H9 (cell line): ENCODE measurements around the gene OMA1. TPM values are rescaled to one million over a fixed set of nuclear protein-coding genes. Genes with fewer than 3 reads are reported as not detected.
A peak's percentile ranks its signal among the peaks of the same experiment; 100 is the strongest.

ENCODE experiments used
- DNase-seq: peaks from one replicate; pipeline ENCODE4 v3.0.0-alpha.2; 2017
- H2AFZ ChIP-seq: one replicate; pipeline ENCODE4 v1.6.1; 2013; ENCODE audit warnings: mild to moderate bottlenecking, low read length, control low read depth, moderate library complexity
- H2AK5ac ChIP-seq: 2 replicates; pipeline ENCODE4 v1.6.1; 2013; ENCODE audit warnings: low read length, control low read depth, mixed read lengths; ENCODE audit not compliant: insufficient read length
- H2BK120ac ChIP-seq: one replicate; pipeline ENCODE4 v1.6.1; 2013; ENCODE audit warnings: low read depth, mild to moderate bottlenecking, low read length, control low read depth, inconsistent platforms; ENCODE audit not compliant: poor library complexity, severe bottlenecking
- H2BK12ac ChIP-seq: 2 replicates; pipeline ENCODE4 v1.6.1; 2013; ENCODE audit warnings: low read length, control low read depth, mixed read lengths, low read depth; ENCODE audit not compliant: insufficient read length
- H2BK15ac ChIP-seq: 2 replicates; pipeline ENCODE4 v1.6.1; 2013; ENCODE audit warnings: low read depth, low read length, control low read depth
- H2BK20ac ChIP-seq: one replicate; pipeline ENCODE4 v1.6.1; 2013; ENCODE audit warnings: low read depth, mild to moderate bottlenecking, low read length, control low read depth, inconsistent platforms; ENCODE audit not compliant: poor library complexity, severe bottlenecking
- H2BK5ac ChIP-seq: 2 replicates; pipeline ENCODE4 v1.6.1; 2013; ENCODE audit warnings: low read length, control low read depth, mixed read lengths; ENCODE audit not compliant: insufficient read length
- H3K14ac ChIP-seq: 2 replicates; pipeline ENCODE4 v1.6.1; 2013; ENCODE audit warnings: low read length, control low read depth; ENCODE audit not compliant: insufficient read depth
- H3K18ac ChIP-seq: 2 replicates; pipeline ENCODE4 v1.6.1; 2013; ENCODE audit warnings: low read depth, mild to moderate bottlenecking, mixed read lengths, low read length, control low read depth; ENCODE audit not compliant: insufficient read length
- H3K23ac ChIP-seq: 2 replicates; pipeline ENCODE4 v1.6.1; 2013; ENCODE audit warnings: low read length, control low read depth, mixed read lengths, low read depth; ENCODE audit not compliant: insufficient read length
- H3K23me2 ChIP-seq: 2 replicates; pipeline ENCODE4 v1.6.1; 2013; ENCODE audit warnings: low read depth, mild to moderate bottlenecking, mixed read lengths, low read length, control low read depth; ENCODE audit not compliant: insufficient read length, poor library complexity, severe bottlenecking
- H3K27ac ChIP-seq: 2 replicates; pipeline ENCODE4 v1.5.1; 2013; ENCODE audit warnings: low read length, control low read depth, mixed read lengths, low read depth; ENCODE audit not compliant: insufficient read length
- H3K27me3 ChIP-seq: 2 replicates; pipeline ENCODE4 v1.6.1; 2013; ENCODE audit warnings: low read length, control low read depth, inconsistent platforms; ENCODE audit not compliant: insufficient read depth
- H3K4ac ChIP-seq: 2 replicates; pipeline ENCODE4 v1.6.1; 2013; ENCODE audit warnings: low read depth, mild to moderate bottlenecking, control low read depth, inconsistent platforms, low read length, moderate library complexity
- H3K4me1 ChIP-seq: 2 replicates; pipeline ENCODE4 v1.6.1; 2013; ENCODE audit warnings: low read length, control low read depth, inconsistent platforms; ENCODE audit not compliant: insufficient read depth
- H3K4me2 ChIP-seq: 2 replicates; pipeline ENCODE4 v1.6.1; 2013; ENCODE audit warnings: low read length, control low read depth, mixed read lengths; ENCODE audit not compliant: insufficient read length, insufficient read depth
- H3K56ac ChIP-seq: 2 replicates; pipeline ENCODE4 v1.6.1; 2013; ENCODE audit warnings: low read depth, mild to moderate bottlenecking, mixed read lengths, low read length, control low read depth; ENCODE audit not compliant: insufficient read length
- H3K79me1 ChIP-seq: 2 replicates; pipeline ENCODE4 v1.6.1; 2013; ENCODE audit warnings: low read depth, mild to moderate bottlenecking, moderate library complexity, low read length, control low read depth, inconsistent platforms; ENCODE audit not compliant: insufficient read depth, poor library complexity, severe bottlenecking
- H3K79me2 ChIP-seq: 2 replicates; pipeline ENCODE4 v1.6.1; 2013; ENCODE audit warnings: low read length, control low read depth, inconsistent platforms; ENCODE audit not compliant: insufficient read depth
- H3K9ac ChIP-seq: 2 replicates; pipeline ENCODE4 v1.6.1; 2013; ENCODE audit warnings: low read length, control low read depth, mixed read lengths; ENCODE audit not compliant: insufficient read length; ENCODE audit errors: extremely low read depth
- H3K9me3 ChIP-seq: one replicate; pipeline ENCODE4 v1.6.1; 2013; ENCODE audit warnings: low read depth, low read length, inconsistent platforms; ENCODE audit not compliant: control insufficient read depth
- H3T11ph ChIP-seq: one replicate; pipeline ENCODE4 v1.6.1; 2013; ENCODE audit warnings: mild to moderate bottlenecking, low read length, control low read depth, inconsistent platforms
- H4K20me1 ChIP-seq: one replicate; pipeline ENCODE4 v1.6.1; 2013; ENCODE audit not compliant: control insufficient read depth, insufficient read length, insufficient read depth
- H4K5ac ChIP-seq: 2 replicates; pipeline ENCODE4 v1.6.1; 2013; ENCODE audit warnings: low read depth, mild to moderate bottlenecking, mixed read lengths, low read length, control low read depth; ENCODE audit not compliant: insufficient read length
- H4K8ac ChIP-seq: replicated peaks from 2 replicates; pipeline ENCODE4 v1.6.1; 2013; ENCODE audit warnings: low read length, control low read depth, mixed read lengths, low read depth; ENCODE audit not compliant: insufficient read length
- H4K91ac ChIP-seq: 2 replicates; pipeline ENCODE4 v1.6.1; 2013; ENCODE audit warnings: low read depth, mild to moderate bottlenecking, moderate library complexity, mixed read lengths, low read length, control low read depth; ENCODE audit not compliant: insufficient read length
- H3K27ac Mint-ChIP-seq, 3 experiments: 2 replicates in 2 of 3; 3 replicates in 1 of 3; pipeline ENCODE4 v1.8.0; 2020 to 2021; ENCODE audit warnings: mixed read lengths in 3 of 3, mild to moderate bottlenecking in 1 of 3, moderate library complexity in 1 of 3
- H3K27me3 Mint-ChIP-seq: 2 replicates; pipeline ENCODE4 v1.8.0; 2021; ENCODE audit warnings: low read depth, mild to moderate bottlenecking, moderate library complexity, mixed read lengths
- H3K36me3 Mint-ChIP-seq, 3 experiments: 2 replicates in 2 of 3; 3 replicates in 1 of 3; pipeline ENCODE4 v1.8.0; 2020 to 2021; ENCODE audit warnings: low read depth in 3 of 3, mixed read lengths in 3 of 3; ENCODE audit not compliant: insufficient read depth in 1 of 3
- H3K4me1 Mint-ChIP-seq, 2 experiments: 2 replicates each; pipeline ENCODE4 v1.8.0; 2020; ENCODE audit warnings: mixed read lengths in 2 of 2
- H3K4me3 Mint-ChIP-seq, 2 experiments: 2 replicates in 1 of 2; 3 replicates in 1 of 2; pipeline ENCODE4 v1.8.0; 2020 to 2021; ENCODE audit warnings: mild to moderate bottlenecking in 2 of 2, mixed read lengths in 2 of 2, moderate library complexity in 1 of 2
- H3K9me3 Mint-ChIP-seq, 2 experiments: 2 replicates in 1 of 2; 3 replicates in 1 of 2; pipeline ENCODE4 v1.8.0; 2020; ENCODE audit warnings: mild to moderate bottlenecking in 2 of 2, mixed read lengths in 2 of 2, moderate library complexity in 1 of 2
- CTCF ChIP-seq: fragments of 200-600 bp; sonication (generic); conservative IDR thresholded peaks from 3 replicates; pipeline ENCODE4 v1.8.0; 2021; ENCODE audit warnings: antibody characterized with exemption, mild to moderate bottlenecking
- WGBS: extraction: QIAGEN DNeasy Blood & Tissue Kit; methylation state at CpG from one replicate; pipeline ENCODE4 v1.1.7; 2013; ENCODE audit warnings: missing lambda C conversion rate, low lambda C conversion rate, mixed read lengths; ENCODE audit not compliant: insufficient read length; ENCODE audit errors: extremely low coverage; 5-methylcytosine and 5-hydroxymethylcytosine counted together
- total RNA-seq: library from RNA; stranded (reverse); gene quantifications from 2 replicates; pipeline ENCODE4 v1.2.1, GENCODE V29; 2021

Gene OMA1
- total RNA-seq, 1 experiment from 2014 or later, result 12.9 TPM

DNA sequence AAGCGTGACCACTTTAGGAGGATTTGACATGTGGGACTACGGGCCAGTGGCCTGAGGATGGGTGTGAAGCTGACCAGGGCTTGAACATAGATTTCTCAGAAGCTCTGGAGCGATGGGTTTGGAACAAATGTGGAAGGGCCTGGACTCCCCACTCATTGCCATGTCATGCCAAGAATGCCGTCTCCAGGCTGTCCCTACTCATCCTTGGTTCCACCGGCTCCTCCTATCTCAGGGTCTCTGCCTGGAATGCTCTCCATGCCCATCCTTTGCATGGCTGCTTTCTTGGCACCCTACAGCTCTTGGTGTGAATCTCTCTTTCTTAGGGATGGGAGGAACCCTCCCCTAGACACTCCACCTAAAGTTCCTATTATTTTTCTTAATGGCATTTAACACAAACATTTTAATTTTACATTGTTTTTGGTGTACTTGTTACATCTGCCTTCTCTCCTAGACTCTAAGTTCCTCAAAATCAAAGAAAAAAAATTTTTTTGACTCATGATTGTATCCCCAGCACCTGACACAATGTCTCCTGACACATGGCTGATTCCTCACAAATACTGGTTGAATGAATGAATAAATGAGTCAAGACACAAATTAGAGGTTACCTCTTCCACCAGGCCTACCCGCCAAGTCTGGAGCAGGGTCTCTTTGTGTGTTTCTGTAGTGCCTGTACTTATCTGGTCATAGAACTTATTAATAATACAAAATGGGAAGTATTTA, 114.5 kb downstream of the OMA1 start:
- Mint-ChIP-seq H3K4me1 (no peaks in the 10 kb centered on the region), H3K36me3 (no peaks in the 10 kb centered on the region), H3K27ac (0 out of 7 replicates have a peak overlapping the region, but pooled peaks of 1 of the 3 experiments have one; percentile 63), H3K9me3 (no peaks in the 10 kb centered on the region), H3K27me3 (no peaks in the 10 kb centered on the region), H3K4me3 (no peak overlapping the region)
- Histone ChIP-seq H3K27ac (no peak overlapping the region), H2AK5ac (no peak overlapping the region), H3K9ac (no peak overlapping the region), H2BK5ac (no peak overlapping the region), H3K23me2 (no peaks in the 10 kb centered on the region), H4K5ac (no peak overlapping the region), H2BK12ac (no peak overlapping the region), H3K4me1 (peaks cover 3% of the 10 kb centered on the region; the same call in 1 of the 2 replicates), H2BK15ac (no peak overlapping the region), H3K14ac (no peak overlapping the region), H3K18ac (no peak overlapping the region), H3K27me3 (no peaks in the 10 kb centered on the region), H3K56ac (no peak overlapping the region), H4K20me1 (no peaks in the 10 kb centered on the region), H3K9me3 (no peaks in the 10 kb centered on the region), H3K4ac (no peak overlapping the region), H2BK20ac (peak overlapping the region; percentile 45), H2BK120ac (no peak overlapping the region), H4K91ac (no peak overlapping the region), H3T11ph (no peak overlapping the region), H4K8ac (no peak overlapping the region), H3K79me1 (no peaks in the 10 kb centered on the region), H3K79me2 (no peaks in the 10 kb centered on the region), H3K4me2 (no peak overlapping the region), H3K23ac (no peak overlapping the region), H2AFZ (no peak overlapping the region)
- TF ChIP-seq CTCF, result no peak
- DNase-seq, result no peak
- no CpG with 5 or more reads among the region's 6 CpGs for WGBS

Other genes starting within 250 kb of the OMA1 start
- 1.2 and 1.5 TPM in 2 replicates for gene TACSTD2, start 30.5 kb upstream of the OMA1 start, total RNA-seq
- gene MYSM1, start 153.3 kb upstream of the OMA1 start, total RNA-seq, result 72.2 and 76.9 TPM in 2 replicates
- gene JUN, start 237.3 kb upstream of the OMA1 start, total RNA-seq, result 14.2 and 15.7 TPM in 2 replicates